ENCODE measurements around the gene KIF5C.

Gene KIF5C

GRCh38 chr2:149015501-149015900, 140.5 kb downstream of the KIF5C start:
- no peak for DNase-seq (ENCODE audit: low read depth, low spot score)

GRCh38 chr2:149015926-149016563, 141.0 kb downstream of the KIF5C start:
- DNase-seq (ENCODE audit: low read depth, low spot score), result no peak

- peak; percentile 56 for DNase-seq (ENCODE audit: low read depth, low spot score)
Measured at GRCh38 chr2:149017116-149017985, 142.3 kb downstream of the KIF5C start.

GRCh38 chr2:149018981-149019380, 144.0 kb downstream of the KIF5C start:
- no peak for DNase-seq (ENCODE audit: low read depth, low spot score)

- DNase-seq (ENCODE audit: low read depth, low spot score), result no peak
Measured at GRCh38 chr2:149019768-149020167, 144.7 kb downstream of the KIF5C start.

- no peak for DNase-seq (ENCODE audit: low read depth, low spot score)
Measured at GRCh38 chr2:149020432-149020851, 145.4 kb downstream of the KIF5C start.

GRCh38 chr2:149021271-149021719, 146.3 kb downstream of the KIF5C start:
- no peak for DNase-seq (ENCODE audit: low read depth, low spot score)

- no peak for DNase-seq (ENCODE audit: low read depth, low spot score)
Measured at GRCh38 chr2:149021761-149022160, 146.7 kb downstream of the KIF5C start.

- no peak for DNase-seq (ENCODE audit: low read depth, low spot score)
Measured at GRCh38 chr2:149023091-149023490, 148.1 kb downstream of the KIF5C start.

- no peak for DNase-seq (ENCODE audit: low read depth, low spot score)
Measured at GRCh38 chr2:149027590-149028250, 152.7 kb downstream of the KIF5C start.

- DNase-seq (ENCODE audit: low read depth, low spot score), result no peak
Measured at GRCh38 chr2:149028377-149028776, 153.3 kb downstream of the KIF5C start.

- no peak for DNase-seq (ENCODE audit: low read depth, low spot score)
Measured at GRCh38 chr2:149028891-149029290, 153.9 kb downstream of the KIF5C start.

GRCh38 chr2:149029307-149029965, 154.4 kb downstream of the KIF5C start:
- DNase-seq (ENCODE audit: low read depth, low spot score), result no peak

GRCh38 chr2:149031396-149031795, 156.4 kb downstream of the KIF5C start:
- no peak for DNase-seq (ENCODE audit: low read depth, low spot score)

GRCh38 chr2:149033716-149034115, 158.7 kb downstream of the KIF5C start:
- no peak for DNase-seq (ENCODE audit: low read depth, low spot score)

- DNase-seq (ENCODE audit: low read depth, low spot score), result no peak
Measured at GRCh38 chr2:149034406-149034805, 159.4 kb downstream of the KIF5C start.

- no peak for DNase-seq (ENCODE audit: low read depth, low spot score)
Measured at GRCh38 chr2:149036507-149037293, 161.7 kb downstream of the KIF5C start.

GRCh38 chr2:149037851-149038250, 162.8 kb downstream of the KIF5C start:
- no peak for DNase-seq (ENCODE audit: low read depth, low spot score)

- no peak for DNase-seq (ENCODE audit: low read depth, low spot score)
Measured at GRCh38 chr2:149038442-149039212, 163.6 kb downstream of the KIF5C start, which contains the start of gene LYPD6B. Gene LYPD6B (plus strand): TSS chr2:149038699. CDS start chr2:149130949, 92,250 bp downstream.

- DNase-seq (ENCODE audit: low read depth, low spot score), result no peak
Measured at GRCh38 chr2:149039213-149039724, 164.2 kb downstream of the KIF5C start.
